A549 (cell line): ENCODE measurements around the gene SLC22A13. TPM values are rescaled to one million over a fixed set of nuclear protein-coding genes. Genes with fewer than 3 reads are reported as not detected.

Source experiments
- ATAC-seq, 2 experiments: fragments of 200-7000 bp in 1 of 2; fragments of >200 bp in 1 of 2; cut with Nextera tagmentation in 1 of 2; cut with Tn5 transposase in 1 of 2; 3 replicates each; pipeline versions ENCODE4 v1.8.0 to v1.9.1; 2018 to 2020; ENCODE audit warnings: mild to moderate bottlenecking in 1 of 2, moderate library complexity in 1 of 2
- CTCF ChIA-PET: fragments of 300-600 bp; sonication (Branson Sonifier 250); formaldehyde crosslinking; extraction: SDS; loops from one replicate; lab custom pipeline; 2021; ENCODE audit warnings: antibody characterized with exemption, inconsistent platforms; lab: Yijun Ruan, JAX
- POLR2A ChIA-PET: fragments of 350-600 bp; formaldehyde crosslinking; extraction: SDS; loops from one replicate; lab custom pipeline; 2021; ENCODE audit warnings: antibody characterized with exemption, inconsistent platforms; lab: Yijun Ruan, JAX
- DNase-seq, 2 experiments: peaks; one replicate each; pipeline versions ENCODE4 v3.0.0 to v3.0.0-alpha.2; 2011 to 2016; ENCODE audit warnings: low read depth in 1 of 2, low spot score in 1 of 2
- FAIRE-seq: peaks from 2 replicates; lab custom pipeline; 2011; peaks lifted over from hg19 to GRCh38; lab: Jason Lieb, UNC
- H3K27ac ChIP-seq, 2 experiments: fragments of >200 bp; sonication (Bioruptor Twin); formaldehyde crosslinking; 3 replicates each; pipeline ENCODE4 v1.5.1; 2016 to 2017
- H3K4me1 ChIP-seq: fragments of >200 bp; sonication (Bioruptor Twin); formaldehyde crosslinking; 3 replicates; pipeline ENCODE4 v1.6.1; 2016
- H3K4me2 ChIP-seq: fragments of >200 bp; sonication (Bioruptor Twin); formaldehyde crosslinking; 3 replicates; pipeline ENCODE4 v1.6.1; 2016
- H3K4me3 ChIP-seq: fragments of >200 bp; sonication (Bioruptor Twin); formaldehyde crosslinking; 3 replicates; pipeline ENCODE4 v1.5.1; 2016
- H3K9me3 ChIP-seq: fragments of >200 bp; sonication (Bioruptor Twin); formaldehyde crosslinking; 3 replicates; pipeline ENCODE4 v1.6.1; 2016
- ATOH8 ChIP-seq: fragments of 250-450 bp; sonication (Bioruptor Pico); IDR thresholded peaks from 2 replicates; pipeline ENCODE4 v1.5.0; 2020; ENCODE audit warnings: low read depth, mild to moderate bottlenecking, moderate library complexity
- CBX8 ChIP-seq: fragments of 200-600 bp; sonication (generic); IDR thresholded peaks from 2 replicates; pipeline ENCODE4 v1.6.1; 2016
- CEBPB ChIP-seq, 2 experiments: fragments of >200 bp in 1 of 2; sonication (Bioruptor Twin) in 1 of 2; formaldehyde crosslinking in 1 of 2; IDR thresholded peaks; 2 replicates each; pipeline ENCODE4 v1.6.1; 2012 to 2016
- CHD2 ChIP-seq: fragments of 150-350 bp; IDR thresholded peaks from 2 replicates; pipeline ENCODE4 v1.6.1; 2014; ENCODE audit warnings: low read length; ENCODE audit not compliant: partially characterized antibody
- CHD4 ChIP-seq: fragments of 200-600 bp; sonication (generic); IDR thresholded peaks from 2 replicates; pipeline ENCODE4 v1.6.1; 2016; ENCODE audit warnings: antibody characterized with exemption, mild to moderate bottlenecking, borderline replicate concordance
- CTCF ChIP-seq: fragments of >200 bp; sonication (Bioruptor Twin); formaldehyde crosslinking; IDR thresholded peaks from 3 replicates; pipeline ENCODE4 v1.5.1; 2016
- E2F6 ChIP-seq: IDR thresholded peaks from 2 replicates; pipeline ENCODE4 v1.6.1; 2012; ENCODE audit warnings: low read depth, borderline replicate concordance
- EHF ChIP-seq: fragments of 250-450 bp; sonication (Bioruptor Pico); IDR thresholded peaks from 2 replicates; pipeline ENCODE4 v1.5.0; 2020; ENCODE audit warnings: mild to moderate bottlenecking
- EP300 ChIP-seq, 2 experiments: fragments of >200 bp; sonication (Bioruptor Twin); formaldehyde crosslinking; IDR thresholded peaks; 2 replicates in 1 of 2; 3 replicates in 1 of 2; pipeline ENCODE4 v1.6.1; 2016 to 2017
- ESRRA ChIP-seq: fragments of 150-350 bp; IDR thresholded peaks from 2 replicates; pipeline ENCODE4 v1.6.1; 2014; ENCODE audit warnings: mild to moderate bottlenecking, low read length, borderline replicate concordance
- FOSB ChIP-seq: fragments of 250-450 bp; sonication (Bioruptor Pico); IDR thresholded peaks from 2 replicates; pipeline ENCODE4 v1.5.0; 2020; ENCODE audit warnings: mild to moderate bottlenecking, moderate library complexity
- FOXS1 ChIP-seq: fragments of 250-450 bp; sonication (Bioruptor Pico); IDR thresholded peaks from 2 replicates; pipeline ENCODE4 v1.5.0; 2020; ENCODE audit warnings: mild to moderate bottlenecking, moderate library complexity
- GATA3 ChIP-seq: IDR thresholded peaks from 2 replicates; pipeline ENCODE4 v1.6.1; 2012; ENCODE audit warnings: borderline replicate concordance
- HEYL ChIP-seq: fragments of 250-450 bp; sonication (Bioruptor Pico); IDR thresholded peaks from 2 replicates; pipeline ENCODE4 v1.8.0; 2021; ENCODE audit warnings: mild to moderate bottlenecking, moderate library complexity
- HOXB13 ChIP-seq: fragments of 250-450 bp; sonication (Bioruptor Pico); IDR thresholded peaks from 2 replicates; pipeline ENCODE4 v1.5.0; 2020; ENCODE audit warnings: low read depth, mild to moderate bottlenecking, moderate library complexity
- JUN ChIP-seq, 2 experiments: fragments of >200 bp; sonication (Bioruptor Twin); formaldehyde crosslinking; IDR thresholded peaks; 2 replicates in 1 of 2; 3 replicates in 1 of 2; pipeline ENCODE4 v1.6.1; 2016 to 2017
- JUNB ChIP-seq: fragments of >200 bp; sonication (Bioruptor Twin); formaldehyde crosslinking; IDR thresholded peaks from 2 replicates; pipeline ENCODE4 v1.6.1; 2016
- MAFK ChIP-seq: fragments of 450-650 bp; IDR thresholded peaks from 2 replicates; pipeline ENCODE4 v1.6.1; 2014; ENCODE audit not compliant: partially characterized antibody
- MAX ChIP-seq: IDR thresholded peaks from 2 replicates; pipeline ENCODE4 v1.6.1; 2012
- MAZ ChIP-seq: fragments of 150-350 bp; IDR thresholded peaks from 2 replicates; pipeline ENCODE4 v1.6.1; 2014; ENCODE audit warnings: antibody characterized with exemption, low read depth, low read length, borderline replicate concordance
- MYC ChIP-seq: IDR thresholded peaks from 2 replicates; pipeline ENCODE4 v1.6.1; 2012; ENCODE audit warnings: mild to moderate bottlenecking, inconsistent platforms, low read length, improper control_type of control experiment, borderline replicate concordance
- NFE2L2 ChIP-seq: fragments of 150-350 bp; conservative IDR thresholded peaks from 2 replicates; pipeline ENCODE4 v1.6.1; 2014; ENCODE audit warnings: low read length
- PHF8 ChIP-seq: fragments of 200-600 bp; sonication (generic); IDR thresholded peaks from 2 replicates; pipeline ENCODE4 v1.6.1; 2016; ENCODE audit warnings: low read depth, mild to moderate bottlenecking, antibody characterized with exemption, moderate library complexity, borderline replicate concordance
- POLR2A ChIP-seq: IDR thresholded peaks from 2 replicates; pipeline ENCODE4 v1.6.1; 2012; ENCODE audit warnings: mild to moderate bottlenecking, low read length
- POLR2AphosphoS2 ChIP-seq: conservative IDR thresholded peaks from 2 replicates; pipeline ENCODE4 v1.6.1; 2012; ENCODE audit warnings: low read length, improper control_type of control experiment, inconsistent platforms
- RAD21 ChIP-seq, 2 experiments: fragments of >200 bp in 1 of 2; sonication (Bioruptor Twin) in 1 of 2; formaldehyde crosslinking in 1 of 2; IDR thresholded peaks in 1 of 2; conservative IDR thresholded peaks in 1 of 2; 2 replicates in 1 of 2; 3 replicates in 1 of 2; pipeline ENCODE4 v1.6.1; 2012 to 2018; ENCODE audit warnings: inconsistent platforms in 1 of 2
- RARB ChIP-seq: fragments of 250-450 bp; sonication (Bioruptor Pico); IDR thresholded peaks from 2 replicates; pipeline ENCODE4 v1.8.0; 2021; ENCODE audit warnings: mild to moderate bottlenecking, moderate library complexity
- SMC3 ChIP-seq: fragments of >200 bp; sonication (Bioruptor Twin); formaldehyde crosslinking; IDR thresholded peaks from 3 replicates; pipeline ENCODE4 v1.6.1; 2018; ENCODE audit warnings: inconsistent platforms
- SREBF2 ChIP-seq: fragments of 450-650 bp; IDR thresholded peaks from 2 replicates; pipeline ENCODE4 v1.6.1; 2014; ENCODE audit warnings: mild to moderate bottlenecking, moderate library complexity
- TFCP2L1 ChIP-seq: fragments of 250-450 bp; sonication (Bioruptor Pico); IDR thresholded peaks from 2 replicates; pipeline ENCODE4 v1.5.0; 2021; ENCODE audit warnings: mild to moderate bottlenecking
- ZC3H11A ChIP-seq: fragments of 450-650 bp; IDR thresholded peaks from 2 replicates; pipeline ENCODE4 v1.6.1; 2014; ENCODE audit warnings: antibody characterized with exemption, mild to moderate bottlenecking
- ZFP36 ChIP-seq: fragments of 450-650 bp; IDR thresholded peaks from 2 replicates; pipeline ENCODE4 v1.6.1; 2014; ENCODE audit warnings: borderline replicate concordance; ENCODE audit not compliant: partially characterized antibody
- WGBS: methylation state at CpG from one replicate; pipeline ENCODE4 v1.1.6; 2017; ENCODE audit errors: missing lambda C conversion rate; 5-methylcytosine and 5-hydroxymethylcytosine counted together
- polyA plus RNA-seq, 4 experiments: library from polyadenylated mRNA; depleted of rRNA in 3 of 4; stranded (reverse); fragments of >200 nt; fragmentation: RNase III in 1 of 4; extraction: RNeasy Plus Mini Kit Qiagen cat#74134 plus additional on column Dnase treatment in 1 of 4; gene quantifications; 2 replicates in 3 of 4; 3 replicates in 1 of 4; pipeline ENCODE4 v1.2.3, GENCODE V29; 2011 to 2017
- TF ChIP-seq, protein P1 (sequence below): fragments of 450-650 bp; IDR thresholded peaks from 2 replicates; pipeline ENCODE4 v1.6.1; 2014; ENCODE audit warnings: antibody characterized with exemption

The SLC22A13 gene
- polyA plus RNA-seq, 2 of the 4 experiments (the other 2 are of a cell fraction): 0.13 to 0.21 TPM

DNA sequence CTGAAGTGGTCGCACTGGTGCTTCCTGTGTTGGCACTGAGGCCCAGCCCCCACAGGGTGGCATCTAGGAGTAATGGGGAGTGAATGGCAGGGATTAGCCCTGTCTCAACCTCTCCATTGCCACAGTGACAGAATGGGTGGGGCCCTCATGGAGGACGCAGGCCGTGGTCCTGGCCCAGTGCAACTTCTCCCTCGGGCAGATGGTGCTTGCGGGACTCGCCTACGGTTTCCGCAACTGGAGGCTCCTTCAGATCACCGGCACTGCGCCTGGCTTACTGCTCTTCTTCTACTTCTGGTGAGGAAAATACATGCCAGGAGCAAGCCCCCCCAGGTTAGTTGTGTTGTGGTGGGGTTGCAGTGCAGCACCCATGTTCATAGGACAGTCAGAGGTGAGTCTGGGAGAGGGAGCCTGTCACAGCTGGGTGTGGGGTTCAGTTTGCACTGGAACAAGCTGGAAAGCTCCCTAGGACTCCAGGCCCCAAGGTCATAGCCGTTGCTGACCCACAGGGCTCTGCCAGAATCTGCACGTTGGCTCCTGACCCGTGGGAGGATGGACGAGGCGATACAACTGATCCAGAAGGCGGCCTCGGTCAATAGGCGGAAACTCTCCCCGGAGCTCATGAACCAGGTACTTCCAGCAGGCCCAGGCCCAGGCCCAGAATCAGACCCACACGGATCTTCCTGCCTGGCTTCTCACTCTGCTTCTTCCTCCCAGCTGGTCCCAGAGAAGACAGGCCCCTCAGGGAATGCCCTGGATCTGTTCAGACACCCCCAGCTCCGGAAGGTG lies 9.4 kb downstream of the SLC22A13 start (continued):
- TF ChIP-seq SREBF2 (no peak), RARB (CRISPR knock-in tag) (no peak), ZFP36 (no peak), JUN (IDR thresholded peaks at IDR 0.05) (no peak), GATA3 (no peak)

DNA sequence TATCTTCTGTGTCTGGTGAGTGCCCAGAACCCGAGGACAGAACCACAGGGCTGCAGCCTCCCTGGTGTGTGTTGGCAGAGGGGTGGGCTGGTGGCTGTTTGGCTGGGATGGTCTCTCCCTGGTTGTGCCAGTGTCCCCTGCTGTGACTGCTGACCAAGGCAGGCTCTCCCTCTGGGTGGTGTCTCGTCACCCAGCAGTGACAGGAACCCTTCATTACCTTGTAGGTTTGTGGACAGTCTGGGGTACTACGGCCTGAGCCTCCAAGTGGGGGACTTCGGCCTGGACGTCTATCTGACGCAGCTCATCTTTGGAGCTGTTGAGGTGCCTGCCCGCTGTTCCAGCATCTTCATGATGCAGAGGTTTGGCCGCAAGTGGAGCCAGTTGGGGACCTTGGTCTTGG lies 10.0 kb downstream of the SLC22A13 start:
- ChIA-PET CTCF (interaction anchor here (0.5 kb wide), 1 partner anchor 94 kb away, joined by 3 read pairs; no protein-coding TSS in a partner anchor), POLR2A (no interaction called here)
- Histone ChIP-seq H3K4me1 (no peaks in the 10 kb centered on the region), H3K27ac (no peak overlapping the region), H3K4me3 (no peak overlapping the region), H3K9me3 (no peaks in the 10 kb centered on the region), H3K4me2 (no peak overlapping the region)
- 75% methylated on average over 7 of the region's 8 CpGs for WGBS
- ATAC-seq (peak in 1 of 2 experiments; percentile 26; a peak in 2 of 6 replicates), FAIRE-seq (no peak), DNase-seq (no peak)
- TF ChIP-seq RAD21 (conservative IDR thresholded peaks at IDR 0.05 in 1 of 2, IDR thresholded peaks at IDR 0.05 in 1 of 2) (no peak), CHD2 (no peak), FOSB (no peak), CBX8 (no peak), HOXB13 (CRISPR knock-in tag) (no peak), TFCP2L1 (no peak), RARB (CRISPR knock-in tag) (no peak), MYC (no peak), JUNB (no peak), POLR2A (no peak), SMC3 (no peak), E2F6 (no peak), NFE2L2 (no peak), EHF (CRISPR knock-in tag) (no peak), ESRRA (no peak), PHF8 (no peak)
- TF ChIP-seq, protein P1, sequence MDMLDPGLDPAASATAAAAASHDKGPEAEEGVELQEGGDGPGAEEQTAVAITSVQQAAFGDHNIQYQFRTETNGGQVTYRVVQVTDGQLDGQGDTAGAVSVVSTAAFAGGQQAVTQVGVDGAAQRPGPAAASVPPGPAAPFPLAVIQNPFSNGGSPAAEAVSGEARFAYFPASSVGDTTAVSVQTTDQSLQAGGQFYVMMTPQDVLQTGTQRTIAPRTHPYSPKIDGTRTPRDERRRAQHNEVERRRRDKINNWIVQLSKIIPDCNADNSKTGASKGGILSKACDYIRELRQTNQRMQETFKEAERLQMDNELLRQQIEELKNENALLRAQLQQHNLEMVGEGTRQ: no peak

- Histone ChIP-seq H3K27ac (no peak overlapping the region), H3K4me2 (no peak overlapping the region), H3K9me3 (no peaks in the 10 kb centered on the region), H3K4me1 (no peaks in the 10 kb centered on the region), H3K4me3 (no peak overlapping the region)
- ChIA-PET POLR2A (no interaction called here), CTCF (no interaction called here)
- no peak for DNase-seq
- TF ChIP-seq MAZ (no peak), FOXS1 (CRISPR knock-in tag) (no peak), HEYL (no peak), CEBPB (IDR thresholded peaks at IDR 0.05) (no peak), CHD4 (no peak), CTCF (no peak), POLR2AphosphoS2 (no peak), EP300 (IDR thresholded peaks at IDR 0.05) (no peak), MAFK (no peak), CHD2 (no peak), CBX8 (no peak), ATOH8 (CRISPR knock-in tag) (no peak), SREBF2 (no peak), PHF8 (no peak), ZC3H11A (no peak), MAX (no peak)
- no peak for FAIRE-seq
- WGBS: 75% methylated on average over 13 of the region's 13 CpGs
- no peak for ATAC-seq
Measured at GRCh38 chr3:38276081-38276916, 10.7 kb downstream of the SLC22A13 start.
